Panc1 (cell line): ENCODE measurements around the gene CPLX1.
"Not testable (repeated sequence)": the region's sequence is repeated elsewhere in the genome, so short reads cannot be mapped to it uniquely, and the experiment has no call there.

Experiments
- CTCF ChIP-seq: fragments of 450-650 bp; IDR thresholded peaks from 2 replicates; pipeline ENCODE4 v1.5.1; 2017; ENCODE audit warnings: mild to moderate bottlenecking
- POLR2AphosphoS5 ChIP-seq: IDR thresholded peaks from 2 replicates; pipeline ENCODE4 v1.6.1; 2012; ENCODE audit warnings: mild to moderate bottlenecking, low read depth, low read length, moderate library complexity

GRCh38 chr4:753186-753585 lies 72.7 kb downstream of the CPLX1 start:
- not testable (repeated sequence) for TF ChIP-seq CTCF, POLR2AphosphoS5
